SKM-1 (cell line): Measurements from ENCODE around the gene PLD6.

ENCODE experiments used
- DNase-seq: peaks from one replicate; lab custom pipeline; 2025; ENCODE audit not compliant: unreplicated experiment; lab: John Stamatoyannopoulos, UW

The PLD6 gene

GRCh38 chr17:17227608-17228520, 21.7 kb upstream of the PLD6 start:
- DNase-seq: no peak

- DNase-seq: no peak
Measured at GRCh38 chr17:17226451-17227265, 20.5 kb upstream of the PLD6 start.

GRCh38 chr17:17225901-17226300, 19.8 kb upstream of the PLD6 start:
- DNase-seq: no peak

DNA sequence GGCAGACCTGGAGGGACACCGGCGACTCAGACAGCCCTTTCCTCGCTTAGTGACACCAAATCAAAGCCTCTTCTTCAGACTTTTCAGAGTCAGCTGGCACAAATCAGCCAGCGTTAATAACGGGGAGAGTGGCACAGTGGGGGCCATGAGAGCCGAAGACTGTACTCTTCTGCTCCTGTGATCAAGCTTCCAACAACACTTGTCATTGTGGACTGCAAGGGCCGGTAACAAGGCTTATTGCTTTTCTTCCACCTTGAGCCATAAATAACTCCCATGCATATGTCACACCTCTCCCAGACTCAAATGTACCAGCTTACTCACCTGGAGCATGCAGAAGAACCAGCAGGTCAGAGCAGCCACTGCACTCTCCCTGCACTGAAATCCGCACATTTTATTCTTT, 18.0 kb upstream of the PLD6 start:
- no peak for DNase-seq

DNA sequence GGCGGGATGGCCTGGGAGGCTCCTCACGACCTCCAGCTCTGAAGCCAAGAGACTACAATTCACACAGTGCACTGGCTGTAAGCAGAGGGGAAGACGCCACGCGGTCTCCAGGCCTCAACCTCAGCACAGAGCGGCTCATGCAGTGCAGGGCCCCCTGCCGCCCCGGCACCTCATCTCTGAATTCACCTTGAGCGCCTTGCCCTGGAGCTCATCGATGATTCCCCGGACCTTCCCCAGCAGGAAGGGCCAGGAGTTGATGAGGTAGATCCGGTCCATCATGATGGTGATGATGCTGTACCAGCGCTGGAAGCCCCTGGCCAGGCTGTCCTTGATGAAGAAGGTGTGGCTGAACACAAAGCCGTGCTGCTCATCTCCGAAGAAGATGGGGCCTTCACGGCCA, 17.6 kb upstream of the PLD6 start:
- DNase-seq: no peak

GRCh38 chr17:17221329-17221728, 15.2 kb upstream of the PLD6 start:
- no peak for DNase-seq

GRCh38 chr17:17220529-17220928, 14.4 kb upstream of the PLD6 start:
- DNase-seq: no peak

DNA sequence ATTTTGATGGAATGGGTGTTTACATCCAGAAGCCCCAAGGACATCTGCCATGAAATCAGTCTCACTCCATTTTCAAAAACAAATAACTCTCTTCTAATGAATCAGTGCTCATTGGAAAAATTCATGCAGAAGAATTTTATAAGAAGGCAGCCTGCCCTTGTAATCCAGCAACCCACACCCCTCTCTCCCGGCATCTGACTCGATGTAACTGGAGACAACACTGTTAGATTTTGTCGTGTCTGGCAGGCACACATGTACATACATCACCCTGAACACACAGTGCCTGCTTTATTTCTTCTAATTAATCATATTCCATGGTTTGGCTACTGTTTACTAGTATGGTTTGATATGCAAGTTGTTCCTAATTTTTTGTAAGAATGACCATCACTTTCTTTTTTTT, 11.9 kb upstream of the PLD6 start:
- DNase-seq: no peak

- no peak for DNase-seq
Measured at GRCh38 chr17:17216776-17217175, 10.6 kb upstream of the PLD6 start.

DNA sequence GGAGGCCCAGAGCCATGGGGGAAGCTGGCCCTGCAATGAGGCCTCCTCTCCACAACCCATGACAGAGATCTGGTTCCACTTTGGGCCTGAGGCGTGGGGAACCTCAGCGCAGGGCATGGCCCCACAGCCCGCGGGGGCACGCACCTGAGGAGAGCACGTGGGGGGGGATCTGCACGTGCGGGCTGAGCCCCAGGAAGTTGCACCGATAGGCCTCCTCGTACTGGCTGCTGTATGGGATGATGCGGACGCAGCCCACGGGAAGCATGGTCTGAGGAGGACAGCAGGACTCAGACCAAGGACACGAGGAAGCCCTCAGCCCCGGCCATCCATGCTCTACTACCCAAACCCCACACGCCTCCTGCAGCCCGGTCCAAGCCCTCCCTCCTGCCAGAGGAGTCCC, 10.1 kb upstream of the PLD6 start:
- DNase-seq: no peak

- DNase-seq: no peak
Measured at GRCh38 chr17:17215575-17215974, 9.4 kb upstream of the PLD6 start.

GRCh38 chr17:17214646-17215436, 8.7 kb upstream of the PLD6 start:
- no peak for DNase-seq

DNA sequence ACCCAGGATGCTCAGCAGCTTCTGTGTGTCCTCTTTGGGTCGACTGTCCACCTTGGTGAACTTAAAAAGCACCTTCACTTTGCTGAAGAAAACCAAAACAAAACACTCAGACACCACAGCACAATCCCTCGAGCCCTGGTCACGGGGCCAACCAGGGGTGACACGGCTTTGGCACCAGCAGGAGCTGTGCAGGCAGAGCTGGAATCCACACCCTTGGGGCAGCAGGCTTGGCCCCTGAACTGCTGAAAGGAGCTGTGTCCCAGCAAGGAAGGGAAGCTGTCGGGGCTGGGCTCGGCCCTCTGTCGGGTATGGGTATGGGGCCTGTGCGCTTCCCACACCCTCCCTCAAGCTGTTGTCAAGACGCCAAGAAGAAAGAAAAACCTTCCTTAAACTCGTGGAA, 7.6 kb upstream of the PLD6 start:
- DNase-seq: no peak

- no peak for DNase-seq
Measured at GRCh38 chr17:17207998-17208397, 1.9 kb upstream of the PLD6 start.

GRCh38 chr17:17206913-17207335, 791 bp upstream of the PLD6 start:
- DNase-seq: no peak

GRCh38 chr17:17205368-17206123, 587 bp downstream of the PLD6 start:
- no peak for DNase-seq

DNA sequence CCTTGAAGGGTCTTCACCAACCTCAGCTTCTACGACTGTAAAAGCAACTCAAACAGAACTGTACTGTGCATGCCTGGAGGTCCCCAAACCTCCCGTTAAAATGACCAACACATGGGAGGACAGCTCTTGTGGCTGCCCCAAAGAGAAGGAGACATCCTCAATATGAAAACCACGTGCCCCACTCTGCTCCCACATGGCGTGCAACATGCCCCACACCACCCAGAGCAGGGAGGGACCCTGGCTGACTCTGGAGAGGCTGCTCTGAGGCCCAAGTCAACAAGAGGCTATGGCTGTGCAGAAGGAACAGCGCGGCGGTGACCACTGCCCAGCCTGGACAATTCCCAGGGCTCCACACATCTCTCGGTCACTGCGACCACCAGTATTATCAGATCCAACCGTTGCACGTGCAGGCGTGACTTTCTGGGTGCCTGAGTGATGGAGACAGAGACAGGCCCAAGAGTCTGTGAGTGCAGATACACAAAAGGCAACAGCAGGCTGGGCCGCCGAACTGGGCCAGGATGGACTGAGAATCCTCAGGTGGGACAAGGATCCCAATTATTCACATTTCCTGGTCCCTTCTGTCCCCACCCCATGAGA, 1.4 kb downstream of the PLD6 start:
- DNase-seq: no peak

GRCh38 chr17:17204041-17204591, 2.0 kb downstream of the PLD6 start:
- DNase-seq: no peak

DNA sequence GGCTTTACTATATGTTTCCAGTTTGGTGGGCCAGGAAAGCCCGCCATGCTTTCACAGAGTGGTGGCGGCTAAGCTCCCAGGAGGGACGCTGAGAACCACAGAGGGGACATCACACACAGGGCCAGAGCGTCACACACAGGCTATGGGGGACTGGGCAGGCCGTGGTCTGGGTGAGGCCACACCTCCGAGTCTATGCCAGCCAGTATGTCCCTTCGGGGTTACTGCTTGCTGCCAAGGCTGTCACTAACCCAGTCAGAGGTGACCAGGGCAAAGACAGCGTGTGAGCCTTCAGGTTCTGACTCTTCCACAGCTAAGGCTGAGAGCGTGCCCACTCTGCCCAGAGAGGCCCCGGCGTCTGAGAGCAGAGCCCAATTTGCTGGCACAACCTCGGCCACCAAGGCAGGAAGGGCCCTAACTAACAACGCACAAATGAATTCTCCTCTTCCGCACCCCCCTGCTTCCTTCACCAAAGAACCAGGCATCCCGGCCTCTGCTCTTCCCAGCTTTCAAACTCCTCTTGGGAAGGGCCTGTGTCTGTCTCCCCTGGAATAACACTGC, 2.9 kb downstream of the PLD6 start:
- DNase-seq: no peak

GRCh38 chr17:17201907-17202306, 4.2 kb downstream of the PLD6 start:
- DNase-seq: no peak
